GM21529 (cell line): ENCODE results near the gene YIF1B.

ENCODE experiments used
- ATAC-seq: cut with Tn5 transposase; IDR thresholded peaks from one replicate; pipeline ENCODE4 v1.9.1; 2021; ENCODE audit not compliant: unreplicated experiment

The YIF1B gene

DNA sequence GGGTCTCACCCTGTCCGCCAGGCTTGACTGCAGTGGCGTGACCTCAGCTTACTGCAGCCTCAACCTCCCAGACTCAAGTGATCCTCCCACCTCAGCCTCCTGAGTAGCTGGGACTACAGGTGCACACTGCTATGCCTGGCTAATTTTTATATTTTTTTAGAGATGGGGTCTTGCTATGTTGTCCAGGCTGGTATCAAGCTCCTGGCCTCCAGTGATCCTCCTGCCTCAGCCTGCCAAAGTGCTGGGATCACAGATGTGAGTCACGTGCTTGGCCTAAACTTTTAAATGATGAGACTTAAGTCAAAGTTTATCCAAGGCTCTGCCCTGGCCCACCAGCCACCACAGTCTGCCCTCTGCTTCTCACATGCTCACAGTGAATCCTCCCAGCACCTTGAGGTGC, 9.5 kb downstream of the YIF1B start:
- ATAC-seq = no peak

DNA sequence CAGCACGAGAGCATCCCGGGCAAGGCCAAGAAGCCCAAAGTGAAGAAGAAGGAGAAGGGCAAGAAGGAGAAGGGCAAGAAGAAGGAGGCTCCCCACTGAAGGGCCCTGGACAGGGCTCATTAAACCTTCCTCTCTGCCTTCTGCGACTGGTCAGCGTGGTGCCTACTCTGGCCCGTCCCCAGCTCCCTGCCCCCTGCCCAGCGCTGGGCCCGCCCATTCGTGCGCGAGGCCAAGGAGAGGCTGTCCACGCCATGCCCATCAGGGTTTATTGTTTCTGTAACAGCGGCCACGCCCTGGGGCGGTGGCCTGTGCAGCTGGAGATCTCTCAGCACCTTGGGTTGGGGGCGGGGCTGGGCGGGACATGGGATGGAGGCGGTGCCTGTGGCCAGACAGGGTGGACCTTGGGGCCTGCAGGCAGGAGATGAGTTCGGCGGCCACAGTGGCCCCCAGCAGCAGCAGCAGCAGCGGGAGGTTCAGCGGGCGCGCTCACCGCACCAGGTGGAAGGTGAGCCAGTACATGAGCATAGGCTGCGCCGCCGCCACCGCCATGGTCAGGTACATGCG, 10.8 kb downstream of the YIF1B start:
- ATAC-seq = no peak

- no peak for ATAC-seq
These were observed 11.3 kb downstream of the YIF1B start for GRCh38 chr19:38304352-38304865.

GRCh38 chr19:38303517-38304351, 12.0 kb downstream of the YIF1B start, which contains the start of gene C19orf33:
TSS of gene C19orf33 (plus strand) at chr19:38304251. CDS start at chr19:38304262, 11 bp downstream.
- no peak for ATAC-seq

DNA sequence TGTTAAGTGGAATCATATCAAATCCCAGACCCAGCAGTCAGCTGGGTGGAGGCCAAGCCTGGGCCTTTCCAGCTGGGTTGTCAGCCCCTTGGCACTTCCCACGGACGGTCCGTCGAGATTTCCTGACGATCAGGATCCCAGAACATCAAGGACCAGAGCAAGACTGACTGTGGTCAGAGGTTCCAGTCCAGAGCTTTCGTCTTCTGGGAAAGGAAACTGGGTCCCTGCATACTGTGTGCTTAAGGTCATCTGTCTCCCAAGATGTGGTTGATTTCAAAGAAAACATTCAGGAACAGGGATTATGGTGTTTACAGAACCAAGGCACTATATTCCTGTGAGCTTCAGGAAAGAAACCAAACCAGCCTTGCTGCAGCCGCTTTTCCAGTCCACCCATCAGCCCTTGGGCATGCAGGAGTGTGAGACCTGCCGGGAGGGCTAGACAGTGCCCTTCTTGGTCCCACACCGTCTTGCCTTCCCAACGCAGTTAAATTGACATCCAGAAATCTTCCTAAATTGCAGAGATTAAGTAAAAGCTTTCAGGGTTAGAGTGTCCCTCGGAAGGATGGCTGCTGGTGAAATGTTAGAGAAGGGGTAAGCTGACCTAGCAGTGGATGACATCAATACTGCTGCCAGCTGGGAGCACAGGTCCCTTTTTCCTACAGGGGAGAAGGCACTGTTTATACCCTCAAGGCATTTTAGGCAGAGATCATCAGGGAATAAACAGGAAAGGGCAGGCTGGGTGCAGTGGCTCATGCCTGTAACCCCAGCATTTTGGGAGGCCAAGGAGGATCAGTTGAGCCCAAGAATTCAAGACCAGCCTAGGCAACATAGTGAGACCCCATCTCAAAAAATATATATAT, 16.7 kb downstream of the YIF1B start:
- no peak for ATAC-seq

DNA sequence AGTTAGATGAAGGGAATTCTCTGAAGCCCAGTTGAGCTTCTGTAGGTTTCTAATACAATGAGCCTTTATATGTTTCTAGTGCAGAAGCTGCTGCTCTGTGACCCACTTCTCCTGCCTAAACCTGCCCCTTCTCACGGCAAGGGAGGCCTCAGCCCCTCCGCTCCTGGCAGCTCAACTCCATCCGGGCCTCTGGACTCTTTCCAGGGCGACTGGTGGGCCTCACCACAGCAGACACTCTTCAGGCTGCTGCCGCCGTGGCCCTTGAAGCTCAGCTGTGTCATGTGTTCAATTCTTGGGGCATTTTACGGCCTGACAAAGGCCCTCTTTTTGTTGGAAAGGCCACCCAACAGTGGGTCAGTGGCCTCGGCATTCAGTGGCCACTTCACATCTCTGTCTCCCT, 21.7 kb downstream of the YIF1B start:
- ATAC-seq = no peak

GRCh38 chr19:38293281-38293680, 22.5 kb downstream of the YIF1B start:
- ATAC-seq = no peak

- ATAC-seq = no peak
These were observed 23.9 kb downstream of the YIF1B start for GRCh38 chr19:38291855-38292254.

GRCh38 chr19:38290631-38291147, 25.1 kb downstream of the YIF1B start:
- no peak for ATAC-seq

- no peak for ATAC-seq
These were observed 25.8 kb downstream of the YIF1B start for GRCh38 chr19:38289955-38290354.

DNA sequence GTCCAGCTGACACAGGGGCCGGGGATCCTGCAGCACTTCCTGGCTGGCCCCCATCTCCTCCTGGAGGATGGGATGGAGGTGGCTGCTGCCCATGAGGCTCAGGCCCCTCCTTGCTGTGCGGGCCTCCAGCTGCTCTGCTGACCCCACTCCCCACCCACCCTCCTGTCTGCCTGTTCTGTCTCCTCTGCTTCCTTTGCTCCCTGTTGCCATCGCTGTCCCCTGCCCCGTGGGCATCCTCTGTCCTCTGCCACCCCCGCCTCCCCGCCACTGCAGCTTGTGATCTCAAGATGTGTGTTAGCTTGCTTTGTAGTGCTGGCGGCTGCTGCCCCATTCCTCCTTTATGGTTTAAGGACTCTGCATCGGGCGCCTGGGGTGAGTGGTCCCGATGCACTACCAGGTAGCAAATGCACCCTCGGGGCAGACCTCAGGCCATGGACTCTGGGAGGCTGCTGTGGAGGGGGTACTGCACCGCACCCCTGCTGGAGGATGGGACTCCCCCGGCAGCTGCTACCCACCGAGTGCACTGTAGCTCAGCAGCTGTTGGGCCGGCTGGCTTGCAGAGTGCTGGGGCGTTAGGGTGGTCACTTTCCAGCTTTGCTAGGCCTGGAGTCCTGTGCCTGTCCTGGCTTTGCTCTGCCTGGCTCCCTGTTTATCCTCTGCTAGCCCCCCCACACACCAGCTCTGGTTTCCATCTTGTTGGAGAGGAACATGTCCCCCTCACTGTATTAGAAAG, 27.5 kb downstream of the YIF1B start:
- ATAC-seq = no peak

- ATAC-seq = no peak
These were observed 28.1 kb downstream of the YIF1B start for GRCh38 chr19:38287604-38288003.

DNA sequence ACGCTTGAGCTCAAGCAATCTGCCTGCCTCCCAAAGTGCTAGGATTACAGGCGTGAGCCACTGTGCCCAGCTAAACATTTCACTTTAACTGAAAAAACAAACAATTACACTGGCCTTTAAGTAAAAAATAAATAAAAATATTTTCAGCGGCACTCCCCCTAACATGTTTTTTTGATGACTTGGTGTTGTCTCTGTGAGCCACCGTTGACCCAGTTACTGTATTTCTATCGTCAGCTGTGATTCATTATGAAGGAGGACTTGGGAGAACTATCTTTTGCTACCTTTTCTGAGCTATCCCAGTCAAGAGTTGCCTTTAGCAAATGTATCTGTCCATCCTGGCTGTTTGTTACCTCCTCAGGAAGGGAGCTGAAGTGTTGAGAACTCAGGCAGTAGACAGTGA, 30.2 kb downstream of the YIF1B start:
- ATAC-seq = no peak

DNA sequence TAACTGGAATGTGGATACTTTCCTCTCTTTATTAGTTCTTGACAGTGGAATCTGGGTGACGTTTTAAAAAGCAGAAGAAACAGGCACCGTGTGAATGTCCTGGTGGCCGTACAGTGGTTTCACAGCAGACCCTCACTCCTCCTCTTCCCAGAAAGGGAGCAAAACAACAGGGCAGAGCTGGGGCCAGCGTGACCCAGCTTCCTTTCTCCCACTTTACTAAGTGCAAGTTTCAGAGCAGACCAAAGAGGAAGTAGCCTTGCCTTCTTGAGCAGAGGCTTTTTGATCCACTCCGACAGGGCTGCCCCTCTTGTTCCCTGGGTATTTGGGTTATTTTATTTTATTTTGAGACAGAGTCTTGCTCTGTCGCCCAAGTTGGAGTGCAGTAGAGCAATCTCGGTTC, 31.3 kb downstream of the YIF1B start:
- no peak for ATAC-seq

GRCh38 chr19:38283271-38283670, 32.5 kb downstream of the YIF1B start:
- no peak for ATAC-seq

- no peak for ATAC-seq
These were observed 33.8 kb downstream of the YIF1B start for GRCh38 chr19:38281811-38282566.

DNA sequence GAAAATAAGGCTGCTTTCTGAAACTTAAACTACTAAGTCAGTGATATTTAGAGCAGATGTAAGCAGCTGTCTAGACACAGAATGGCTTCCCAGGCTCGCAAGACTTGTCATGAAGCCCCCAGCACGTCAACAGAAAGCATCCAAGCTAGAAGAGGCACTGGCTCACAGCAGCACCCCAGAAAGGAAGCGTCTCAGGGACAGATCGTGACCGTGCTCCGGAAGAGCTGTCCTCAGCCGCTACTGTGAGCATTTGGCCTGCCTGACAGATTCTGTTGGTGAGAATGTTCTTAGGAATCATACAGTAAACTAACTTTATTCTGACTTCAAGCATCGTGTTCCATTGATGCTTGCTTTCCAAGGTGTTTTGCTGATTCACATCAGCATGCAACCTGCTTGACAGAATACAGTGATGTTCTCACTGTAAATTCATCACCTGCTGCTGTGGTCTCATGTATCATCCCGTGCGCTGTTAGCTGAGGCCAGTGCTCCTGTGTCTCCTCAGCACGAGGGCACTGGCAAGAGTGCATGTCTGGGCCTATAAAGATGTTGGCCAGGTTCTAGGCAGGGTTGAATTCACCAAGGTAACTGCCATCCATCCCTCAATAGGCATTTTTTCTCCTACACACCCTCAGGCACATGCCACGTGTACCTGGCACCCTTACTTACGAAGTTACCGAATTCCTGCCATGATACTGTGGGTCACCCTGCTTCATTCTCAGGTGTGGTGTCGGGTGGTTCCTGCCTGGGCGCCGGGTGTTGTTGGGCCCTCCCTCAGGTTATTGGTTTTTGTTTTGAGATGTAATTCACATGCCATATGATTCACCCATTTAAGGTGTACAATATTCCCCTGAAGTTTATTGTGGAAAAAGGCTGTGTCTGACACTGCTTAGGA, 35.5 kb downstream of the YIF1B start:
- no peak for ATAC-seq

GRCh38 chr19:38278751-38279150, 37.0 kb downstream of the YIF1B start:
- no peak for ATAC-seq
